NCI-H82 (cell line): ENCODE measurements around the gene TESK2.
A peak's percentile ranks its signal among the peaks of the same experiment; 100 is the strongest.
"Not testable (repeated sequence)": the region's sequence is repeated elsewhere in the genome, so short reads cannot be mapped to it uniquely, and the experiment has no call there.

Experiments used
- DNase-seq: peaks from one replicate; lab custom pipeline; 2025; lab: John Stamatoyannopoulos, UW

Gene TESK2

GRCh38 chr1:45510036-45510971, 19.3 kb upstream of the TESK2 start:
- no peak for DNase-seq

GRCh38 chr1:45508295-45509151, 17.6 kb upstream of the TESK2 start:
- peak; percentile 53 for DNase-seq

- DNase-seq, result no peak
These were observed 16.9 kb upstream of the TESK2 start for GRCh38 chr1:45507893-45508292.

GRCh38 chr1:45507195-45507594, 16.2 kb upstream of the TESK2 start:
- DNase-seq, result no peak

GRCh38 chr1:45503462-45504360, 12.7 kb upstream of the TESK2 start:
- no peak for DNase-seq

GRCh38 chr1:45501505-45501859, 10.5 kb upstream of the TESK2 start:
- DNase-seq, result no peak

GRCh38 chr1:45499415-45499769, 8.4 kb upstream of the TESK2 start:
- DNase-seq, result peak; percentile 49

- peak; percentile 36 for DNase-seq
These were observed 7.3 kb upstream of the TESK2 start for GRCh38 chr1:45498279-45498678.

- peak; percentile 78 for DNase-seq
These were observed 2.2 kb upstream of the TESK2 start for GRCh38 chr1:45493116-45493697.

GRCh38 chr1:45492691-45493090, 1.7 kb upstream of the TESK2 start:
- DNase-seq, result no peak

- no peak for DNase-seq
These were observed 711 bp upstream of the TESK2 start for GRCh38 chr1:45491487-45492260.

- DNase-seq, result peak; percentile 51
These were observed 790 bp downstream of the TESK2 start for GRCh38 chr1:45490121-45490625.

- not testable (repeated sequence) for DNase-seq
These were observed 1.6 kb downstream of the TESK2 start for GRCh38 chr1:45489379-45489778.

GRCh38 chr1:45488666-45489377, 2.1 kb downstream of the TESK2 start:
- DNase-seq, result peak; percentile 61

GRCh38 chr1:45485949-45486348, 5.0 kb downstream of the TESK2 start:
- DNase-seq, result no peak

GRCh38 chr1:45479039-45479748, 11.8 kb downstream of the TESK2 start:
- no peak for DNase-seq

- no peak for DNase-seq
These were observed 12.7 kb downstream of the TESK2 start for GRCh38 chr1:45478121-45478814.

- no peak for DNase-seq
These were observed 13.3 kb downstream of the TESK2 start for GRCh38 chr1:45477646-45478045.

GRCh38 chr1:45474194-45474593, 16.8 kb downstream of the TESK2 start:
- not testable (repeated sequence) for DNase-seq
